Activated CD4-positive, alpha-beta T cell treated with anti-CD3 and anti-CD28 coated beads for 1 hour (primary cell): ENCODE measurements around the gene GPR157.
"Not testable (repeated sequence)": the region's sequence is repeated elsewhere in the genome, so short reads cannot be mapped to it uniquely, and the experiment has no call there.

Source experiments
- DNase-seq: peaks from one replicate; pipeline ENCODE4 v3.0.0-alpha.2; 2020

The GPR157 gene

GRCh38 chr1:9145714-9146113 lies 16.8 kb upstream of the GPR157 start:
- DNase-seq = no peak

GRCh38 chr1:9145021-9145668 lies 16.2 kb upstream of the GPR157 start:
- no peak for DNase-seq

GRCh38 chr1:9144494-9144893 lies 15.6 kb upstream of the GPR157 start:
- not testable (repeated sequence) for DNase-seq

- no peak for DNase-seq
Observed at GRCh38 chr1:9143250-9143649, 14.3 kb upstream of the GPR157 start.

GRCh38 chr1:9139930-9140329 lies 11.0 kb upstream of the GPR157 start:
- no peak for DNase-seq

GRCh38 chr1:9136932-9137331 lies 8.0 kb upstream of the GPR157 start:
- DNase-seq = no peak

GRCh38 chr1:9135073-9135836 lies 6.4 kb upstream of the GPR157 start:
- no peak for DNase-seq

GRCh38 chr1:9133870-9134585 lies 5.1 kb upstream of the GPR157 start:
- no peak for DNase-seq

GRCh38 chr1:9129266-9130041 lies 552 bp upstream of the GPR157 start:
- peak; percentile 77 for DNase-seq

GRCh38 chr1:9128166-9128519 lies 759 bp downstream of the GPR157 start:
- DNase-seq = no peak

- no peak for DNase-seq
Observed at GRCh38 chr1:9127395-9128165, 1.3 kb downstream of the GPR157 start.

- no peak for DNase-seq
Observed at GRCh38 chr1:9126511-9126910, 2.4 kb downstream of the GPR157 start.

GRCh38 chr1:9125847-9126246 lies 3.1 kb downstream of the GPR157 start:
- not testable (repeated sequence) for DNase-seq

GRCh38 chr1:9125325-9125724 lies 3.6 kb downstream of the GPR157 start:
- DNase-seq = no peak

GRCh38 chr1:9124389-9124788 lies 4.5 kb downstream of the GPR157 start:
- not testable (repeated sequence) for DNase-seq

- DNase-seq = not testable (repeated sequence)
Observed at GRCh38 chr1:9123665-9124064, 5.2 kb downstream of the GPR157 start.

GRCh38 chr1:9121496-9122409 lies 7.1 kb downstream of the GPR157 start:
- no peak for DNase-seq

GRCh38 chr1:9120312-9120958 lies 8.5 kb downstream of the GPR157 start:
- DNase-seq = no peak

GRCh38 chr1:9119745-9120144 lies 9.2 kb downstream of the GPR157 start:
- DNase-seq = no peak

- DNase-seq = no peak
Observed at GRCh38 chr1:9118186-9118585, 10.7 kb downstream of the GPR157 start.
